CD4-positive, alpha-beta T cell treated with Interleukin-1 beta for 1 hour (primary cell): ENCODE measurements around the gene JAG1.
"Not testable (repeated sequence)": the region's sequence is repeated elsewhere in the genome, so short reads cannot be mapped to it uniquely, and the experiment has no call there.

ENCODE experiments used
- DNase-seq, 2 donors: peaks; one replicate each; pipeline ENCODE4 v3.0.0-alpha.2; 2020 to 2022

Gene JAG1

GRCh38 chr20:10635476-10636208, 38.2 kb downstream of the JAG1 start:
- no peak for DNase-seq

GRCh38 chr20:10634683-10635411, 39.0 kb downstream of the JAG1 start:
- DNase-seq = no peak

- DNase-seq = no peak
These were observed 39.6 kb downstream of the JAG1 start for GRCh38 chr20:10634211-10634610.

GRCh38 chr20:10633718-10634117, 40.1 kb downstream of the JAG1 start:
- DNase-seq = no peak

- no peak for DNase-seq
These were observed 40.9 kb downstream of the JAG1 start for GRCh38 chr20:10632721-10633509.

- no peak for DNase-seq
These were observed 42.7 kb downstream of the JAG1 start for GRCh38 chr20:10631126-10631525.

GRCh38 chr20:10629946-10630650, 43.7 kb downstream of the JAG1 start:
- DNase-seq = no peak

- no peak for DNase-seq
These were observed 46.9 kb downstream of the JAG1 start for GRCh38 chr20:10626896-10627295.

- no peak for DNase-seq
These were observed 48.2 kb downstream of the JAG1 start for GRCh38 chr20:10625641-10626040.

GRCh38 chr20:10622657-10623418, 51.0 kb downstream of the JAG1 start:
- no peak for DNase-seq

GRCh38 chr20:10621149-10621548, 52.6 kb downstream of the JAG1 start:
- no peak for DNase-seq

- no peak for DNase-seq
These were observed 54.4 kb downstream of the JAG1 start for GRCh38 chr20:10619427-10619826.

- no peak for DNase-seq
These were observed 55.1 kb downstream of the JAG1 start for GRCh38 chr20:10618611-10619245.

GRCh38 chr20:10617549-10618133, 56.2 kb downstream of the JAG1 start:
- DNase-seq = not testable (repeated sequence)

GRCh38 chr20:10616212-10616611, 57.6 kb downstream of the JAG1 start:
- no peak for DNase-seq

- DNase-seq = no peak
These were observed 59.9 kb downstream of the JAG1 start for GRCh38 chr20:10613911-10614310.

- DNase-seq = not testable (repeated sequence)
These were observed 60.4 kb downstream of the JAG1 start for GRCh38 chr20:10613426-10613825.

- DNase-seq = no peak
These were observed 62.4 kb downstream of the JAG1 start for GRCh38 chr20:10611357-10611756.

- no peak for DNase-seq
These were observed 63.5 kb downstream of the JAG1 start for GRCh38 chr20:10610251-10610650.

- DNase-seq = no peak
These were observed 64.0 kb downstream of the JAG1 start for GRCh38 chr20:10609770-10610169.

GRCh38 chr20:10609276-10609675, 64.5 kb downstream of the JAG1 start:
- DNase-seq = no peak
